ENCODE measurements around the gene TSGA10IP. TPM values are rescaled to one million over a fixed set of nuclear protein-coding genes. Genes with fewer than 3 reads are reported as not detected.
A peak's percentile ranks its signal among the peaks of the same experiment; 100 is the strongest.
"Not testable (repeated sequence)": the region's sequence is repeated elsewhere in the genome, so short reads cannot be mapped to it uniquely, and the experiment has no call there.

Gene TSGA10IP
- total RNA-seq, 2 donors from 2014 or later, result 0.97 to 5.6 TPM

- Mint-ChIP-seq H3K27me3 (ENCODE audit: insufficient read depth) (no peaks in the 10 kb centered on the region), H3K36me3 (ENCODE audit: low read depth) (no peaks in the 10 kb centered on the region), H3K27ac (peak overlapping the region; percentile 9), H3K4me3 (peak overlapping the region; percentile 44), H3K9me3 (no peaks in the 10 kb centered on the region), H3K4me1 (peaks cover 11% of the 10 kb centered on the region)
- TF ChIP-seq, protein P1, sequence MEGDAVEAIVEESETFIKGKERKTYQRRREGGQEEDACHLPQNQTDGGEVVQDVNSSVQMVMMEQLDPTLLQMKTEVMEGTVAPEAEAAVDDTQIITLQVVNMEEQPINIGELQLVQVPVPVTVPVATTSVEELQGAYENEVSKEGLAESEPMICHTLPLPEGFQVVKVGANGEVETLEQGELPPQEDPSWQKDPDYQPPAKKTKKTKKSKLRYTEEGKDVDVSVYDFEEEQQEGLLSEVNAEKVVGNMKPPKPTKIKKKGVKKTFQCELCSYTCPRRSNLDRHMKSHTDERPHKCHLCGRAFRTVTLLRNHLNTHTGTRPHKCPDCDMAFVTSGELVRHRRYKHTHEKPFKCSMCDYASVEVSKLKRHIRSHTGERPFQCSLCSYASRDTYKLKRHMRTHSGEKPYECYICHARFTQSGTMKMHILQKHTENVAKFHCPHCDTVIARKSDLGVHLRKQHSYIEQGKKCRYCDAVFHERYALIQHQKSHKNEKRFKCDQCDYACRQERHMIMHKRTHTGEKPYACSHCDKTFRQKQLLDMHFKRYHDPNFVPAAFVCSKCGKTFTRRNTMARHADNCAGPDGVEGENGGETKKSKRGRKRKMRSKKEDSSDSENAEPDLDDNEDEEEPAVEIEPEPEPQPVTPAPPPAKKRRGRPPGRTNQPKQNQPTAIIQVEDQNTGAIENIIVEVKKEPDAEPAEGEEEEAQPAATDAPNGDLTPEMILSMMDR (conservative IDR thresholded peaks at IDR 0.05), result no peak
- Histone ChIP-seq H3K9ac (ENCODE audit: extremely low read depth, low read length, poor library complexity, severe bottlenecking) (no peak overlapping the region), H3K4me1 (ENCODE audit: control insufficient read depth, insufficient read depth, low read length) (peaks cover 6% of the 10 kb centered on the region), H3K9me3 (ENCODE audit: control insufficient read depth, low read length) (no peaks in the 10 kb centered on the region), H3K4me3 (ENCODE audit: low read length) (no peak overlapping the region), H3K27me3 (ENCODE audit: control insufficient read depth, insufficient read depth, low read length, poor library complexity, severe bottlenecking) (no peaks in the 10 kb centered on the region), H3K36me3 (ENCODE audit: control insufficient read depth, insufficient read depth, low read length) (no peaks in the 10 kb centered on the region), H3K27ac (ENCODE audit: low read depth, low read length) (no peak overlapping the region)
- DNase-seq, result peak; percentile 53
- 85 to 89% methylated on average over 9 to 13 of the region's 13 CpGs for WGBS, 2 experiments (ENCODE audit: insufficient coverage in 1 of 2, insufficient read length in 1 of 2)
These were observed 1.9 kb downstream of the TSGA10IP start for GRCh38 chr11:65947133-65947532.

- H3K27me3 ChIP-seq (ENCODE audit: control insufficient read depth, insufficient read depth, low read length, poor library complexity, severe bottlenecking), result no peaks in the 10 kb centered on the region
- no peaks in the 10 kb centered on the region for H3K36me3 ChIP-seq (ENCODE audit: control insufficient read depth, insufficient read depth, low read length)
- no peaks in the 10 kb centered on the region for H3K9me3 ChIP-seq (ENCODE audit: control insufficient read depth, low read length)
- Mint-ChIP-seq H3K9me3 (no peaks in the 10 kb centered on the region), H3K4me3 (no peak overlapping the region), H3K36me3 (ENCODE audit: low read depth) (no peaks in the 10 kb centered on the region), H3K27ac (peak overlapping the region; percentile 9), H3K27me3 (ENCODE audit: insufficient read depth) (no peaks in the 10 kb centered on the region), H3K4me1 (peaks cover 11% of the 10 kb centered on the region)
- H3K4me3 ChIP-seq (ENCODE audit: low read length), result no peak overlapping the region
- 95% methylated on average over 10 to 12 of the region's 12 CpGs for WGBS, 2 experiments (ENCODE audit: insufficient coverage in 1 of 2, insufficient read length in 1 of 2)
- H3K27ac ChIP-seq (ENCODE audit: low read depth, low read length), result no peak overlapping the region
- H3K4me1 ChIP-seq (ENCODE audit: control insufficient read depth, insufficient read depth, low read length), result peaks cover 6% of the 10 kb centered on the region
- H3K9ac ChIP-seq (ENCODE audit: extremely low read depth, low read length, poor library complexity, severe bottlenecking), result no peak overlapping the region
- TF ChIP-seq, protein P1 (conservative IDR thresholded peaks at IDR 0.05), result no peak
- DNase-seq, result no peak
These were observed 2.4 kb downstream of the TSGA10IP start for GRCh38 chr11:65947603-65948125.

DNA sequence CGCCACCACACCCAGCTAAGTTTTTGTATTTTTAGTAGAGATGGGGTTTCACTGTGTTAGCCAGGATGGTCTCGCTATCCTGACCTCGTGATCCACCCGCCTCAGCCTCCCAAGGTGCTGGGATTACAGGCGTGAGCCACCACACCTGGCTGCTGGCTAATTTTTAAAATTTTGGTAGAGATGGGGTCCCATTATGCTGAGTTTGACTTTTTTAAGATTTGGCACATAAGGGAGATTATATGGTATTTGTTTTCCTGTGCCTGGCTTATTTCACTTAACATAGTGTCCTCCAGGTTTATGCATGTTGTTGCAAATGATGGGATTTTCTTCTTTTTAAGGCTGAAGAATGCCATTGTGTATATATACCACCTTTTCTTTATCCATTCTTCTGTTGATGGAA, 5.4 kb downstream of the TSGA10IP start:
- H3K9me3 Mint-ChIP-seq; H3K36me3 Mint-ChIP-seq (ENCODE audit: low read depth); H3K4me1 ChIP-seq (ENCODE audit: control insufficient read depth, insufficient read depth, low read length); H3K9me3 ChIP-seq (ENCODE audit: control insufficient read depth, low read length); H3K27ac ChIP-seq (ENCODE audit: low read depth, low read length); H3K36me3 ChIP-seq (ENCODE audit: control insufficient read depth, insufficient read depth, low read length); H3K4me3 Mint-ChIP-seq; DNase-seq; H3K27me3 Mint-ChIP-seq (ENCODE audit: insufficient read depth); H3K4me1 Mint-ChIP-seq; H3K4me3 ChIP-seq (ENCODE audit: low read length); H3K27me3 ChIP-seq (ENCODE audit: control insufficient read depth, insufficient read depth, low read length, poor library complexity, severe bottlenecking); H3K9ac ChIP-seq (ENCODE audit: extremely low read depth, low read length, poor library complexity, severe bottlenecking); H3K27ac Mint-ChIP-seq: not testable (repeated sequence)
- 95 to 97% methylated on average over 4 to 5 of the region's 5 CpGs for WGBS, 2 experiments (ENCODE audit: insufficient coverage in 1 of 2, insufficient read length in 1 of 2)

DNA sequence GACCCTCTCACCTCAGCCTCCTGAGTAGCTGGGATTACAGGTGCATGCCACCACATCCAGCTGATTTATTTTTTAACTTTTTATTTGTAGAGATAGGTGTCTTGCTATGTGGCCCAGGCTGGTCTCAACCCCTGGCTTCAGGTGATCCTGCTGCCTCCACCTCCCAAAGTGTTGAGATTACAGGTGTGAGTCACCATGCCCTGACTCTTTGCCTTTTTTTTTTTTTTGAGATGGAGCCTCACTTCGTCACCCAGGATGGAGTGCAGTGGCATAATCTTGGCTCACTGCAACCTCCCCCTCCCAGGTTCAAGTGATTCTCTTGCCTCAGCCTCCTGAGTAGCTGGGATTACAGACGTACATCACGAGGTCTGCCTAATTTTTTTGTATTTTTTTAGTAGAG, 6.4 kb downstream of the TSGA10IP start:
- not testable (repeated sequence) for H3K4me1 Mint-ChIP-seq; H3K27ac Mint-ChIP-seq; H3K27me3 ChIP-seq (ENCODE audit: control insufficient read depth, insufficient read depth, low read length, poor library complexity, severe bottlenecking); H3K4me3 Mint-ChIP-seq; H3K36me3 Mint-ChIP-seq (ENCODE audit: low read depth); H3K36me3 ChIP-seq (ENCODE audit: control insufficient read depth, insufficient read depth, low read length); H3K4me1 ChIP-seq (ENCODE audit: control insufficient read depth, insufficient read depth, low read length); H3K9ac ChIP-seq (ENCODE audit: extremely low read depth, low read length, poor library complexity, severe bottlenecking); H3K27me3 Mint-ChIP-seq (ENCODE audit: insufficient read depth); H3K27ac ChIP-seq (ENCODE audit: low read depth, low read length); H3K9me3 ChIP-seq (ENCODE audit: control insufficient read depth, low read length); DNase-seq; H3K9me3 Mint-ChIP-seq; H3K4me3 ChIP-seq (ENCODE audit: low read length)
- WGBS, 2 experiments (ENCODE audit: insufficient coverage in 1 of 2, insufficient read length in 1 of 2), result 91% methylated on average over 3 of the region's 3 CpGs; no CpG with 5 or more reads in 1 of the 2 experiments
